Subcutaneous adipose tissue (tissue), 4 donors: ENCODE results near the gene NR2E3. TPM values are rescaled to one million over a fixed set of nuclear protein-coding genes. Genes with fewer than 3 reads are reported as not detected.

Experiments
- CTCF ChIP-seq: fragments of 450-650 bp; IDR thresholded peaks from one replicate; pipeline ENCODE4 v1.5.1; 2016; ENCODE audit warnings: low read depth, mild to moderate bottlenecking, control low read depth, antibody characterized with exemption, moderate library complexity
- total RNA-seq, 4 donors: library from RNA; depleted of rRNA; stranded (reverse); fragments of >200 nt; gene quantifications; one replicate each; pipeline ENCODE4 v1.1.0, GENCODE V29; 2016

The NR2E3 gene
- total RNA-seq, 4 donors from 2014 or later = not detected

- no peak for TF ChIP-seq CTCF
Measured at GRCh38 chr15:71811036-71811736, 832 bp downstream of the NR2E3 start.

- no peak for TF ChIP-seq CTCF
Measured at GRCh38 chr15:71811752-71812735, 1.7 kb downstream of the NR2E3 start.

GRCh38 chr15:71812966-71813722 lies 2.8 kb downstream of the NR2E3 start:
- no peak for TF ChIP-seq CTCF

DNA sequence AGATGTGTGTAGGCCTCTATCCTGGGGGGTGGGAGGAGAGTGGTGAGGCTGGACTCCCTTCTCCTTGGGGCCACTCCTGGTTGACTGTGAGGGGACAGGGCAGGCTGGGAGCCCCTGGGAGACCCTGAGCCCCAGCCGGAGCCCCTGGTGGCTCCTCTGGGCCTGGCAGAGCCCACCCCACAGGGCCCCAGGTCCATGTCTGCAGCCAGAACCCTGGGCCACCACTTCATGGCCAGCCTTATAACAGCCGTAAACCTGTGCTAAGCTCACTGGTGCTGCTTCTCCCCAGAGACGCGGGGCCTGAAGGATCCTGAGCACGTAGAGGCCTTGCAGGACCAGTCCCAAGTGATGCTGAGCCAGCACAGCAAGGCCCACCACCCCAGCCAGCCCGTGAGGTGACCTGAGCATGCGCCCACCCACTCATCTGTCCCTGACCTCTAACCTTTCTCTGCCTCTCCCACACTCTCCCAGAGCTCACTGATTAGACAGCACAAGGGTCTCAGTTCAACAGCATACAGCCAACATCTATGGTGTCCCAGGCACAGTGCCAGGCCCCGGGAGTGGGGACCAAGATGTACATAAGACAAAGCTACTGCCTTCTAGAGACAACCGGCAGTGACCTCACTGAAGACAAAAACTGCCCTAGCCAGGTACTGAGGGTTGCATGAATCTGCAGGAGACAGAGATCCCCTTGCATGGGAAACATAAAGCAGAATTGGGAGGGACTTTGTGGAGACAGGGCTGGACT lies 3.5 kb downstream of the NR2E3 start:
- no peak for TF ChIP-seq CTCF

DNA sequence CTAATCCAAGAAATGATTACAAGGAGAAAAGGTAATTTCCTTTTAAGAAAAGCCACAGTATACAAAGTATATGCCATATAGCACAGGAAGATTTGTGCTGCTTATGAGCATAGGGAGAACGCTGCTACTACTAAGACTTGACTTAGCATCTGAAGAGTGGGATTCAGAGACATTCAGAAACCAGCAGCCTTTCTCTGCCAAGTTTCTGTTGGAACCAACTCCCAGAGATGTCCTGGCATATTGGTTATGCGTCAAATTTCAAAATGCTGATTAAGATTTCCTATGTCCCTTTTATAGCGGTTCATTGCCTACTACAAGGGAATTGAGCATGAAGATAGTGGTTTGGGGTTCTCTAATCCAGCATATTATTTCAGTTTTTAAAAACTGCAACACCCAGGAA lies 4.9 kb downstream of the NR2E3 start:
- TF ChIP-seq CTCF = no peak

DNA sequence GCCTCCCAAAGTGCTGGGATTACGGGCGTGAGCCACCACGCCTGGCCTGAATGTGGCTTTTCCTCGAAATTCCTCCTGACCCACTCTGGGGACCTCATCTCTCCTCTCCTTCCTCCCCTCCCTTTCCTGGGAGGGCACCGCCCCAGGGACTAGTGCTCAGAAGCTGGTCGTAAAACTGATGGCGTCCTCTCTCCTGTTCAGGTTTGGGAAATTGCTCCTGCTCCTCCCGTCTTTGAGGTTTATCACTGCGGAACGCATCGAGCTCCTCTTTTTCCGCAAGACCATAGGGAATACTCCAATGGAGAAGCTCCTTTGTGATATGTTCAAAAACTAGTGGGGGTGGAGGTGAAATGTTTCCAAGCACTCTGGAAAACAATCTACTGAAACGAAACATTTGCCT lies 7.0 kb downstream of the NR2E3 start:
- no peak for TF ChIP-seq CTCF
